ENCODE measurements around the gene HRC.

Gene HRC

DNA sequence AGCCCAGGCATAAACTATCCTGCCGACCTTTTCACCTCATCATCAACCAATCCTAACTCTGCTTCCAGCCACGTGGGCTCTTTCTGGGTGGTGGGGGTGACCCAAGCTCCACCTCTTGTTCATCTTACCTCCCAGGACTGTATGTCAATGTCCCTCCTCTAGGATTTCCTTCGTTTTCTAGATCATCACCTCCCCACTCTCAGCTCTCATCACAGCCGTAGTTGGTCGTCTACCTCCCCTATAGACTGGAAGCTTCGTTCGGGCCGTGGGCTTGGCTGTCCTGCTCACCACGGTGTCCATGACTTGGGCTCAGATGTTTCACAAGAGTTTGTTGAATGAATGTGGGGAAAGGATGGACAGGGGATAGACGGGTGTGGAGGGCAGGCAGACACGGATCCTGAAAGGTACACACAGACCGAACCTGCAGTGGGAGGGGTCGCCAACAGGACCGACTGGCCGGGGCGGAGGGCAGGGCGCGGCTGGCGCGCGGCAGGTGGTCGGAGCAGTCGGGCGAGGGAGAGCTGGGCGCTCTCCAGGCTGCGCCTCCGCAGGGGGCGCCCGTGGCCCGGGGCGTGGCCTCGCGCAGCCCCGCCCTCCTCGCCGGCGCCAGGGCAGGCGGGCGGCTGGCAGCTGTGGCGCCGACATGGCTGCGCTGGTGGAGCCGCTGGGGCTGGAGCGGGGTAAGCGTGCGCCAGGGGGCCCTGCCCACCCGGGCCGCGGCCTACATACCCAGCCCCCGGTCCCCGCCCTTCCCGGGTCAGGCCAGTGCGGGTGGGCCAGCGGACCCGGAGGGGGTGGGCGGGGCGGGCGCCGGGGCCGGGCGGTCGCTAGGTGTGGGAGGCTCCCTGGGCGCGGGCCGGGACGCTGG is 41.2 kb downstream of the HRC start, which contains the start of gene LIN7B:
LIN7B (plus strand) TSS at position 609 of the 868 bp plus-strand sequence; CDS start at position 644, 35 bp downstream.
- in situ Hi-C loops (cut with MboI; ENCODE audit: low sequenced_read_pairs, unreplicated experiment), result no loop called here
- TF ChIP-seq, protein P1, sequence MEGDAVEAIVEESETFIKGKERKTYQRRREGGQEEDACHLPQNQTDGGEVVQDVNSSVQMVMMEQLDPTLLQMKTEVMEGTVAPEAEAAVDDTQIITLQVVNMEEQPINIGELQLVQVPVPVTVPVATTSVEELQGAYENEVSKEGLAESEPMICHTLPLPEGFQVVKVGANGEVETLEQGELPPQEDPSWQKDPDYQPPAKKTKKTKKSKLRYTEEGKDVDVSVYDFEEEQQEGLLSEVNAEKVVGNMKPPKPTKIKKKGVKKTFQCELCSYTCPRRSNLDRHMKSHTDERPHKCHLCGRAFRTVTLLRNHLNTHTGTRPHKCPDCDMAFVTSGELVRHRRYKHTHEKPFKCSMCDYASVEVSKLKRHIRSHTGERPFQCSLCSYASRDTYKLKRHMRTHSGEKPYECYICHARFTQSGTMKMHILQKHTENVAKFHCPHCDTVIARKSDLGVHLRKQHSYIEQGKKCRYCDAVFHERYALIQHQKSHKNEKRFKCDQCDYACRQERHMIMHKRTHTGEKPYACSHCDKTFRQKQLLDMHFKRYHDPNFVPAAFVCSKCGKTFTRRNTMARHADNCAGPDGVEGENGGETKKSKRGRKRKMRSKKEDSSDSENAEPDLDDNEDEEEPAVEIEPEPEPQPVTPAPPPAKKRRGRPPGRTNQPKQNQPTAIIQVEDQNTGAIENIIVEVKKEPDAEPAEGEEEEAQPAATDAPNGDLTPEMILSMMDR (IDR thresholded peaks at IDR 0.05; ENCODE audit: borderline replicate concordance, control extremely low read depth, extremely low read depth, insufficient read depth, missing control alignments), result peak; percentile 68
- DNase-seq (ENCODE audit: low spot score), result peak; percentile 96

DNA sequence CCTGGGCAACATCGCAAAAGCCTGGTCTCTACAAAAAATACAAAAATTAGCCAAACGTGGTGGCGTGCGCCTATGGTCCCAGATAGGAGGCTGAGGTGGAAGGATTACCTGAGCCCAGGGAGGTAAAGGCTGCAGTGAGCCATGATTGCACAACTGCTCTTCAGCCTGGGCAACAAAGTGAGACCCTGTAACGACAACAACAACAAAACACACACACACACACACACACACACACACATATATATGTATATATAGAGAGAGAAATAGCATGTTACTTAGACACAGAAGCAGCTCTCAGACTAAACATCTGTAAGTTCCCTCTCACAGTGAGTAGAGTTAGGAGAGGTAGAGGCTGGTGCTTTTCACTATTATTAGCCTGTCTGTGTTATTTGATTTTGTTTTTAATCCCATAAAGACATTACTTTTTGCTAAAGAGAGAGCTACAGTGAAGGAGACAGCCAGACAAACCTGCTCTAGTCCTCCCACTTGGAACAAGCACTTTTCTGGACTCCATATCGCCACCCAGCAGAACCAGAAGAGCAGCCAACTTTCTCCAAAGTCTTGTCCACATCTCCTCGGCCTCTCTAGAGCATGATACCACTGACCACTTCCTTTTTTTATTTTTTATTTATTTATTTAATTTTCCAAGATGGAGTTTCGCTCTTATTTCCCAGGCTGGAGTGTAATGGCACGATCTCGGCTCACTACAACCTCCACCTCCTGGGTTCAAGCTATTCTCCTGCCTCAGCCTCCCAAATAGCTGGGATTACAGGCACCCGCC is 43.8 kb downstream of the HRC start:
- in situ Hi-C loops (cut with MboI; ENCODE audit: low sequenced_read_pairs, unreplicated experiment), result no loop called here
- TF ChIP-seq, protein P1 (IDR thresholded peaks at IDR 0.05; ENCODE audit: borderline replicate concordance, control extremely low read depth, extremely low read depth, insufficient read depth, missing control alignments), result no peak
- DNase-seq (ENCODE audit: low spot score), result no peak

DNA sequence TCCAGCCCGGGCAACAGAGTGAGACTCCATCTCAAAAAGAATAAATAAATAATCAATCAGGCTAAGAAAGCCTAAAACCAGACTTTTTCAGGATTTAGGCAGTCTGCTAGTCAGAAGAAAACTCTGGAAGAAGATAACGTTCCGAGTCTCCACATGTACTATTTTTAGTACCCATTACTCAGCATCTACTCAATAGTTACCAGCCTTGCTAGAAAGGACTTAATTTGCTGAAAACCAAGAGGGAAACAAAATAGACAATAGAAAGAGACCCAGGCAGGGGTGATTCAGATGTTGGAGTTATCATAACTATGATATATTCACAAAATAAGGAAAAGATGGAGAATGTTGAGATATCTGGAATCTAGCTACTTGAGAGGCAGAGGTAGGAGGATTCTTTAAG is 44.6 kb downstream of the HRC start:
- no peak for DNase-seq (ENCODE audit: low spot score)
- TF ChIP-seq, protein P1 (IDR thresholded peaks at IDR 0.05; ENCODE audit: borderline replicate concordance, control extremely low read depth, extremely low read depth, insufficient read depth, missing control alignments), result no peak
- in situ Hi-C loops (cut with MboI; ENCODE audit: low sequenced_read_pairs, unreplicated experiment), result no loop called here

DNA sequence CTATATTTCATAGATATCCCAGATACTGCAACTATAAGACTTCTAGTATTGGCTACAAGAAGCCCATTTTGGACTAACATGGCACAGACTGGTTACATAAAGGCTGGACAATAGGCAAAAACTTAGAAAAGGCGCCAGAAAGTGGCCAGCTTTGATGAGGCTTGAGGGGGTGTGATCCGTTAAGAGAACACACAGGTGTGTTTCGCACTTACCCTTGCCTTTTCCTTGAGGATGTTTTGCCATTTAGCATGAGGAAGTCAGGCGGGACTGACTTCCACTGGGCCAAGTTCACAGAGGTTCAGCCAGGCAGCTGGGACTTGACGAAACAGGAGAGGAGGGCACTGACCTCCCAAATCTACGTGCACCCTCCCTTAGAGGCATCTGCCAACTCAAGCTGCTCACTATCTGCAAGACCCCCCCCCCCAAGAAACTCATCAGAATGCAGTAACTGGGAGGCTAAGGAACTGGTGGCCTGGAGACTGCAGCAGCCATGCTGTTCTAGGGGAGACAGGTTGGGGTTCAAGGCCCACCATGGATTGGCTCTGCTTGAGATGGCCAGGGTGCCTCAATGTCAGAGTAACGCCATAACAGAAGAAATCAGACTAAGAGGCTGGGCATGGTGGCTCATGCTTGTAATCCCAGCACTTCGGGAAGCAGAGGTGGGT is 45.5 kb downstream of the HRC start:
- DNase-seq (ENCODE audit: low spot score), result no peak
- TF ChIP-seq, protein P1 (IDR thresholded peaks at IDR 0.05; ENCODE audit: borderline replicate concordance, control extremely low read depth, extremely low read depth, insufficient read depth, missing control alignments), result no peak
- in situ Hi-C loops (cut with MboI; ENCODE audit: low sequenced_read_pairs, unreplicated experiment), result no loop called here

DNA sequence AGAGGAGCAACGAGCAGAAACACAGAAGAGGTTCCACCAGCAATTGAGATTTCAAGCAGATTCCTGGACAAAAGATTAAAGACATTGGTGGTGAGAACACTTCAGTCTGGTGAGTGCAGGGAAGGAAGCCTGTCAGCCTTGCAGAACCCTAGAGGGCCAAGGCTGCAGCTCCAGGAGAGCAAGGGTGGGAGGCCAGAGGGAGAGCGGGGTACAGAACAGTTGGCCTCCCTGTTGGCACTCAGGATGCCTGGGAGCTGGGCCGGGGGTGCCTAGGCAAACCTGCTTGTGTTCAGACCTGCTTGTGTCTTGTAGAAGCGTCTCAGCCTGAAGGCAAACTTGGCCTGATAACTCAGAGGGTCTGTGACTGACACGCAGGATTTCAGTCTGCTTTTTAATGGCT is 46.1 kb downstream of the HRC start:
- no peak for DNase-seq (ENCODE audit: low spot score)
- TF ChIP-seq, protein P1 (IDR thresholded peaks at IDR 0.05; ENCODE audit: borderline replicate concordance, control extremely low read depth, extremely low read depth, insufficient read depth, missing control alignments), result no peak
- in situ Hi-C loops (cut with MboI; ENCODE audit: low sequenced_read_pairs, unreplicated experiment), result no loop called here

All from GM13976 (cell line).